Stimulated activated CD8-positive, alpha-beta memory T cell treated with anti-CD3 and anti-CD28 coated beads, Interleukin-15, amount 100 ng/mL, for 1 hour (primary cell): ENCODE data around the gene ATP6V0D1.
"Not testable (repeated sequence)": the region's sequence is repeated elsewhere in the genome, so short reads cannot be mapped to it uniquely, and the experiment has no call there.

Experiments used
- DNase-seq: peaks from one replicate; pipeline ENCODE4 v3.0.0-alpha.2; 2020; ENCODE audit warnings: low read depth

Gene ATP6V0D1

DNA sequence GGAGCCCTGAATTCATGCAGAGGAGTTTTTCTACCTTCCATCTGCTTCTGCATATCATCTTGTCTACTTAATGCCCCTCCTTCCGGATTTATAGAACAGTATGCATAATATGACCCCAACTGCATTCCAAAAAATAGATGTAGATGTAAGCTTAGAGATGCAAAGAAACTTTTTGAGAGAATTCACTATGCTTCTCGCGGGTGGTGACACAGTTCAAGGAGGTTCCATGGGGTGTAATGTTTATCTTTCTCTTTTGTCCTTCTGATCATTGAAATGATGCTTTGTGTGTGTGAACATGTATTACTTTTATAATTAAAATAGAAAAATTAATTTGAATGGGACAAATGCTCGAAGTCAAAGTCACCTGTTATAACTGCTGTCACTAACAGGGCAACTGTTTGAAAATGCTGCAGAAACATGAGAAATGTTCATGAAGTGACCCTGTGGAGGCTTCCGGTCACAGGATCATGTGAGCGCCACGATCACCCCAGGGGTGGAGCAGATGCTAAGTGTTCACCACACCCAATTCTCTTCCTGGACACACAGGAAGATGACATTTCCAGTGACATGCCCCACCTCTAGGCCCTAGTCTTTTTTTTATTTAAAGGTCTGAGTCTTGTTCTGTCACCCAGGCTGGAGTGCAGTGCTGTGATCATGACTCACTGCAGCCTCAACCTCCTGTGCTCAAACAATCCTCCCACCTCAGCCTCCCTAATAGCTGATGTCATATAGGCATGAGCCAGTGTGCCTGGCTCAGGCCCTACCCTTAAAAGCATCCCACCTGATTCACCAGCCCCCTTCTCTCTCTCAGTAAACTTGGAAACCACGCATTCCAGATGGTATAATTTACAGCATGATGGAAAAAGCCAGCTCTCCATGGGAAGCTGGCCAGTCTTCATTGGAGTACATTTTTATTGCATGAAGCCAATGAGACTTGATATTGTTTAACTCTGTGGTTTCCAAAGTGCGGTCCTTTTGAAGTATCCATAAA lies 23.4 kb upstream of the ATP6V0D1 start:
- DNase-seq, result no peak

DNA sequence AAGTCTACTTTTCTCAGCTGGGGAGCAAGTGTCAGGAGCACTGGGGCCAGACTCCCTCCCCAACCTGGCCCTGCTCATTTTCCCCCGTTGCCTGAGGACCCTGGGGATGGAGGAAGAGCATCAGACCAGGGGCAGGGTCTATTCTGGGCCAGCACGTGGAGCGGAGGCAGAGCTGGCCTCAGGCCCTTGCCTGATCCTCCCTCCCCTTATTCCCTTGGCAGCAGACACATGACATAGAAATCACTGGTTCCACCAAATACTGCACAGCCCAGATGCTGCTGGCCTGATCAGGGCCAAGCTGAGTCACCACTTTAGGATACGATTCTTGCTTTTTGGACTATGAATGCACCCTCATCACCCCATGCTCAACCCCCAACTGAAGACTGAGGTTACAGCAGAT lies 18.1 kb upstream of the ATP6V0D1 start:
- DNase-seq, result no peak

DNA sequence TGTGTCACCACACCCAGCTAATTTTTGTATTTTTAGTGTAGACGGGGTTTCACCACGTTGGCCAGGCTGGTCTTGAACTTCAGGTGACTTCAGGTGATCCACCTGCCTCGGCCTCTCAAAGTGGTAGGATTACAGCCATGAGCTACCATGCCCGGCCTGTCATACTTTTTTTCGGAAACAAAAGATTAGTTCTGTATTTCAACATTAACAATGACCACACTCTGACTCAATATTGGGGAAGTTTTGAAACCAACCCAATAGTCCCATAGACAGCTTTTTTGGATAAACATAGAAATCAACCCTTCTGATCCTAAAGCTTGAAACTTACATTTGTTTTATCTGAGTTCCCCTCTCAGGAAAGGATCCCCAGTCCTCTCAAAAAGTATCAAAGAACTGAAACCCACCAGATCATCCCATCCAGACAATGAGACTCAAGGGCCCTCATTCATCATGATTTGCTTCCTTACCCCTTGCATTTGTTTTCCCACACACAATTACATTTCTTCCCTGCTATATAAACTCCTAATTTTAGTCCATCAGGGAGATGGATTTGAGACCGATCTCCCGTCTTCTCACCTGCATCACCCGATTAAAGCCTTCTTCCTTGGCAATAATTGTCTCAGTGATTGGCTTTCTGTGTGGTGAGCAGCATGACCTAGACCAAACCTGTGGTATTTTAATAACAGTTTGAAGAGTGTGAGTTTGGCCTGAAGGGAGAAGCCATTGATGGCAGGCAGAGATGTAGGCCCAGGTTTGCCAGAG lies 9.6 kb upstream of the ATP6V0D1 start:
- DNase-seq, result no peak

DNA sequence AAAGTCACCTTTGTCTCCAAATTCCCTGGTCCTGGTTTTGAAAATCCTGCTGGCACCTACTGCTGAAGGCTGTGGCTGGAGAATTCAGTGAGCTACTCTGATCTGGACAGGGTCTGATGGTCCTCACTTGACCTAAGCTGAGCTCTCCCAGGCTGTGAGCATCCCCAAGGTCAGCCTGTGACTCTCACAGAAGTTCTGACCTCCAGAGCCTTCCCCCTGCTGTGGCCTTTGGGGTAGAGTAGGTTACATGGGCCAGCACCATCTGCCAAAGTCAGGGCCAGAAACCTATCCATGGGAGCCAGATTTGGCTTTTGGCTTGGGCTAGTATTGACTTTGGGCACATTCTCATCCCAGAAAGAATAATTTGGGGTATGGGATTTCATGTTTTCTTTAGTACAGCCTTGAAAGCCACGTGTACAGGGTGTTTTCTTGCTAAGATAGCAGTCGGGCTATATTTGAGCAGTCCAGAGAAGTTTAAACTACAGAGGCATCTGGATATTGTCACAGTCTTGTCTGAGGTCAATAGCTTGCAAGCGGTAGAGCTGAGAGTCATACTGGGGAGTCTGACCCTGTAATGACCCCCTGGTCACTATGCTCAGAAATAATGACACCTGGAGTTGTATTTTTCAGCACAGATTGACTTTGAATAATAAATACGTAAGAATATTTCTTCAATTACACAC lies 8.6 kb upstream of the ATP6V0D1 start:
- no peak for DNase-seq

DNA sequence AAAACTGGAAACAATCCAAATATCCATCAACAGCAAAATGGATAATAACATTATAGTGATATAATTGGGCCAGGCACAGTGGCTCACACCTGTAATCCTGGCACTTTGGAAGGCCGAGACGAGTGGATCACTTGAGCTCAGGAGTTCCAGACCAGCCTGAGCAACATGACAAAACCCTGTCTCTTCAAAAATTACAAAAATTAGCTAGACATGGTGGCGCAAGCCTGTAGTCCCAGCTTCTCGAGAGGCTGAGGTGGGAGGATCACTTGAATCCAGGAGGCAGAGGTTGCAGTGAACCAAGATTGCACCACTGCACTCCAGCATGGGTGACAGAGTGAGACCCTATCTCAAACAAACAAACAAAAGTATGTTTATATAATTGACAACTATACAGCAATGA lies 6.6 kb upstream of the ATP6V0D1 start:
- DNase-seq, result not testable (repeated sequence)

DNA sequence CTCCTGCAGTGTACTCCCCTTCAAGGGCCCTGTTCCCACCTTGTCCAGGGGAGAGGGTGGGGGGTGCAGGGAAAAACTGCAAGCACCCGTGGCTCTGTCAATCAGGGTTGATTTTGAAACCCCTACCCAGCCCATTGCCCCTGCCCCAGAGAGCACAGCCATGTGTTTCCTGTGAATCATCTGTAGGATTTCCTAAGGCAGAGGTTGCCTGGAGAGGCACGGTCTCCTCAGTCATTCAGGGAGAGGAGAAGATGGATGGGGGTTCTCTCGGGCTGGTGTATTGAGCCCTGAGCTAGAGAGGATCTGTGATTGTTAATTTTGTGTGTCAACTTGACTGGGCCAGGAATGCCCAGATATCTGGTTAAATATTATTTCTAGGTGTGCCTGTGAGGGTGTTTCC lies 5.8 kb upstream of the ATP6V0D1 start:
- DNase-seq, result no peak

DNA sequence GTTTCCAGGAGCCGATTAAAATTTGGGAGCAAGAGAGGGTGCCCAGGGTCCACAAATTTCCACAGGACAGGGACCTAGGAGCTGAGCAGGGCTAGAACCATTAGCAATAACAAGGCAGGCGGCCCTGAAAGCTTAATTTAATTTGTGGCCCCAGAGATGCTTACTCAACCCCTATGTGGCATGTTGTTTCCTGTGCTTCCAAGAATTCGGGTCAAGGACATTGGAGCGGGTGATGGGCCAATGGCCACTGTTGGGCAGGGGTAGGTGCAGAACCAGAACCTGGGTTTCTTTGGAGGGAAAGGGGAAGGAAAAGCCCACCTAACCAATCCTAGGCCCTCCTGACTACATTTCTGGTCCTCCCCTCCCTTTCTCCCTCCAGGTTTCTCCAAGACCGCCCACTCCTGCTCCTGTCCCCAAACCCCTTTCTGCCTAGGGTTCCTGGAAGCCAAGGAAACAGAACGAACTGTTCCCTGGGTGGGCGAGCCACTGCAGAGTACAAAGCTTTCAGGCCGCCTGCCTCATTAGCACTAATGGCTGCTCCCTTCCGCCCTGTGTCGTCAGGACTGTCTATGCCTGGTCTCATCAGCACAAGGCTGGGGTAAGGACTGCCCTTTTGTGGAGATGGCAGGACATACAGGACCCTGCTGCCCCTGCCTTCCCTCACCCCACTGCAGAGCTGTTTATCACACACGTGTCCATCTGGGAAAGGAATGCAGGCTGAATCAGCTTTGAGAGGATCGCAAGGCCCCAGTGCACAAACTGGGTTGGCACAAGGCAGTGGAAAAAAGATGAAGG lies 3.0 kb upstream of the ATP6V0D1 start:
- DNase-seq, result no peak

DNA sequence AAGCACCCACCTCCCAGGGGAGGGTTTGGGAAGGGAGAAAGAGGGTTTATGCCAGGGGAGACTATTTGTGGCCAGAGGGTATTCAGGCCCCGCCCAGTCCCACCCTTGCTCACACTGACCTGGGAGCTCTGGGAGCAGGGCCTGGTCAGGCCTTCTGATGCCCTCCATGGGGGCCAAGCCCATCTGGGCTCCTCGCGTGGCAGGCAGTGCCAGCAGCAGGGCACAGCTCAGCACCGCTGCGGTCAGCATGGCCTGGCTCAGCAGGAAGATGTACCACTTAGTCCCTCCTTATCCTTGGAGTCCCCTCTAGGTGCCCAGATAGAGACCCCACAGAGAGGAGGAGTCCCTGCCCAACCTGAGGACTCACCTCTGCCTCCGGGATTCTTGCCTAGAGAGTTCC lies 2.2 kb upstream of the ATP6V0D1 start, which contains the start of gene AGRP:
Gene AGRP (minus strand): TSS at position 398 of the 400 bp plus-strand sequence. CDS start 149 bp downstream, at position 249.
- DNase-seq, result no peak

DNA sequence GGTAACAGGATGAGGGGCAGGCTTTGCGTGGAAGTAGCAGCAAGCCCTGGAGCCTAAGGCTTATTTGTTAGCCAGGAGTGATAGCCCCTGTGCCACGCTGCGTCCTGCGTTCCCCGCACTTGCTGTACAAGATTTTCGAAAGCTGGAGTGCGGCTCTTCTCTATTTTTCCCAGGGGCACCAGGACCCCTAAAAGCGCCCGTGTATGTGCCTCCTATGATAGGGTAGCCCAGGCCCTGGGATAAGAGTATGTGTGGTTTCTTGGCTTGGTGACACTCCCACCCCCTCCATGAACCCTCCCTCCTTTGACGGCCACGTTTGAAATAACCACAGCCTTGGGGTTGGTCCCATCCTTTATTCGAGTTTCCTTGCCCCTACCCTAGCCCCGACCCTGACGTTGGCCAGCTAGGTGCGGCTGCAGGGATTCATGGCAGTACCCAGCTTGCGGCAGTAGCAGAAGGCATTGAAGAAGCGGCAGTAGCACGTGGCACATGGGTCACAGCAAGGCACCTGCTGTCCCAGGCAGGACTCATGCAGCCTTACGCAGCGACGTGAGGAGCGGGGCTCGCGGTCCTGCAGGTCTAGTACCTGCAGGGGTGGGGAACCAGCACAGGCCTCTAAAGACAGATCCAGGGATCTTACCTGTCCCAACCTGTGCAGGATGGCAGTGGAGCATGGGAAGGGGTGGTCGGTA lies 1.4 kb upstream of the ATP6V0D1 start:
- DNase-seq, result no peak

DNA sequence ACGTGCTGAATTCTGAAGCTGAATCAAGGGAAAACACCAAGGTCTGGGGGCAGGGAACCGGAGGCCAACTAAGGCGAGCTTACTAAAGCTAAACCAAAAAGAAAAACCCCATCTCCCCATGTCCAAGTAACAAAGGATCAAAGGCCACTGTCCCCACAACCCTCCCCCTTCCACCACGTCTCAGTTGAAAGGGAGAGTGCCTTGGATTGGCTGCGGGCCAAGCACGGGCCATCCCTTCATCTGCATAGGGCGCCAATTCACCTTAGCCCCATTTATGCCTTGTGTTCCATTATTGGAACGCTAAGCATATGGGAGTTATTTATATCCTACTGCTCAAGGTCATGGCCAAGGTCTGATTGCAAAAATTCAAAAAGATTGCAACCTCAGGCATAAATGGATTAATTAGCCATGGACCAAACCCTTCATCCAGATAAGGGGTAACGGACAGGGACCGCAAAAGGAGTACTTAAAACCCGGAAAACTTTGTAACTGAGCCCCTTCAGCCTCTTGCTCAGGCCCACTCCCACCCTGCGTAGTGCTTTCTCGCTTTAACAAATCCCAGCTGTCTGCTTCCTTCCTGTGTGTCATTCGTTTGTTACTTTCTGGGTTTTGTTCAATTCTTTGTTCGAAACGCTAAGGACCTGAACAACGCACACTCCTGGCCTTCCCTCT lies 740 bp upstream of the ATP6V0D1 start:
- DNase-seq, result peak; percentile 10

DNA sequence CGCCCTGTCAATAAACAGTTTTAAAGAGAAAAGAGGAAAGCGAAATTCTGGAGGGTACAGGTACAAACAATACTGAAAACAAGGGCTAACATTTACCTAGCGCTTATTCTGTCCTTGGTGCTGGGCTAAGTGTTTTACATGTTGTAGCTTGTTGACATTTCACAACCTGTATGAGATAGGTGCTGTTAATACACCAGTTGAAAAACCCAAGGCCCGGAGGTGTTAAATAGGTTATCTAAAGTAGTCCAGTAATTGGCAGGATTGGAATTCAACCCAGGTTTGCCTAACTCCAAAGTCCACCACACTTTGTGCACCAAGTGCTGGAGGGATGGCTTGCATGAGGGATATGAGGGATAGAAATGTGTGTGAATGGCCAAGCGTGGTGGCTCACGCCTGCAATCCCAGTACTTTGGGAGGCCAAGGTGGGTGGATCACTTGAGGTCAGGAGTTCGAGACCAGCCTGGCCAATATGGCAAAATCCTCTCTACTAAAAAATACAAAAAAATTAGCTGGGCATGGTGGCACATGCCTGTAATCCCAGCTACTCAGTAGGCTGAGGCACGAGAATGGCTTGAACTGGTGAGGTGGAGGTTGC lies 2.9 kb downstream of the ATP6V0D1 start:
- no peak for DNase-seq

DNA sequence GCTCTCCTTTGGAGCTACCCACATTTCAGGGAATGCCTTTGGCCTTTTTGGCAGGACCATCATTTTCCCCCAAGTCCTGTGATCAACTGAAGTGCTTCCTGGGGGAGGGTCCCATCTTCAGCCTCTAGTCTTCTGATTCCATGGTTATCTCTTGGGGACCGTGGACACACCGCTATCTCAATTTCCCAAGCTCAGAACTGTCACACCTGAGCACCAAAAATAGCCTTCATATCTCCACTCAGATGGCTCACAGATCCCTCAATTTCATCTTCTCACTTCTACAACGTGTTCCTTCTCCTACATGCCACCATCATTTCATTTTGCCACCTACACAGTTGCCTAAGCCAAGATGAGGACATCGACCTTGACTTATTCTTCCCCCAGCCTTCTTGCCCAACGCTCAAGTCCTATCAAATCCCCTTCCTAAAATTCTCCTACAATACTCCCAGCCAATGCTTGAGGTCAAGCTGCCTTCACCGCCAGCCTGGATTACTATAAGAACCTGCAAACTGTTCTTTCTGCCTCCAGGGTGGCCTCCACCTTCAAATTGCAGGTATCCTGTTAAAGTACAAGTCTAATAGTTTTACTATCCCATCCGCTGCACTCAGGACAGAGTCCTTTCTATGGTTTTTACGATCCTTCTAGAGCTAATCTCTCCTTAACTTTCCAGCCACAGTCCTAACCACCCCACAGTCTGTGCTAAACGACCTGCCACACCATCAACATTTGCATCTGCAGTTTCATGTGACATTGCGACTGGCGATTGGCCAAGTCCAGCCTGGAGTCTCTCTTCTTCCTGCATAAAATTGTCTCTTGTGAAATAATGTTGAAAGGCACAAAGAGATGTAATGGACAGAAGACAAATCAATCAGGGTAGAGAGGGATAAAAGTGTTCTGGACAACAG lies 6.2 kb downstream of the ATP6V0D1 start:
- DNase-seq, result no peak

DNA sequence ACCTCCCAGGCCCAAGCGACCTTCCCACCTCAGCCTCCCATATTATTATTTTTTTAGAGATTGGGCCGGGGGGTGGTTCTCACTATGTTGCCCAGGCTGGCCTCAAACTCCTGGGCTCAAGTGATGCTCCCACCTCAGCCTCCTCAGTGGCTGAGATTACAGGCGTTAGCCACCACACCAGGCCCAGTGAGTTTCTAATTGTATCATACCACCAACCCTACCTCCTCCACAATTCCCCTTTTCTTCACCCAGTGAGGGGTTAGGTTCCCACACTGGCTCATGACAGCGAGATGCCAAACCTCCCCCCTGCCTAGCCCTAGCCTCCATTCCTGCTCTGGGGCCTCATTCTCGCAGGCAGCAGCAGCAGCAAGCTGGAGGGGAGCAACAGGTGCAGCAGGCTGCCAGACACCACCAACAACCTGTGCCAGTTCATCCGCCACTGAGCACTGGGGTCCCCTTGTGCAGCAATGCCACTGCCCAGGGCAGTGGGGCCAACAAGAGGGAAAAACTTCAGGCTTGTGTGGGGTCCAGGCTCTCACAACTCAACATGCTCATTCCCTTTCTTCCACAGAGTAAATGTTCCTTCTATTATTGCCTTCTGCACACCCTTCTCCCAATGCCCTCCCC lies 9.1 kb downstream of the ATP6V0D1 start:
- DNase-seq, result no peak

DNA sequence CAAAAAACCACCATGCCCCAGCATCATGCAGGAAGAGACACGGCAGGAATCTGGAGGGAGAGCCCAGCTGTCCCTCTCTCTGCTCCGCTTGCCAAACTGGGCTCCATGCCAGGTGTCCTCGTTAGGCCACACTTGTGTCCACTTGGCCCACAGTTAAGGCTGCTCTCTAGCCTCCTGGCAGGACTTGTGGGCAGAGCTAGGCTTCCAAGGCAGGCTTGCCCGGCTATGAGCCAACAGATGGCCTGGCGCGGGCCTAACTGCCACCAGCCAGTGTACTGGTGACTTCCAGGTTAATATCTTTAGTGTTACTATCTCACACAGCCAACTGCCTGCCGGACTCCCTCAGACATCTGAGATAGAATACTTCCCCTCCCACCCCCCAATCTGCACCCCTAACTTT lies 10.6 kb downstream of the ATP6V0D1 start:
- no peak for DNase-seq

DNA sequence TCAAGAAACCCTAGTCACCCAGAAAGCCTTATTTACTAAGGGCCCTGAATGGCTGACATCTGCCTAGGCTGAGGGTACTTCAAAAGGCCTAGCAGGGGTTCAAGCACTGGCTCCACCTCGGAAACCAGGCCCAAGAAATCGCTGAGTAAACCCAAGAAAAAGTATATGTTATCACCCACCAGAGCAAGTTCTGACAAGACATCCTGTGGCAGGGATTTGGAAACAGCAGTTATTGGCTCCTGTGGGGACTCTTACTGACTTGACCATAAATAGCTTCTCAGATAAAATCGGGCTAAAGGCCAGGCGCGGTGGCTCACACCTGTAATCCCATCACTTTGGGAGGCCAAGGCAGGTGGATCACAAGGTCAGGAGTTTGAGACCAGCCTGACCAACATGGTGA lies 12.2 kb downstream of the ATP6V0D1 start:
- no peak for DNase-seq

DNA sequence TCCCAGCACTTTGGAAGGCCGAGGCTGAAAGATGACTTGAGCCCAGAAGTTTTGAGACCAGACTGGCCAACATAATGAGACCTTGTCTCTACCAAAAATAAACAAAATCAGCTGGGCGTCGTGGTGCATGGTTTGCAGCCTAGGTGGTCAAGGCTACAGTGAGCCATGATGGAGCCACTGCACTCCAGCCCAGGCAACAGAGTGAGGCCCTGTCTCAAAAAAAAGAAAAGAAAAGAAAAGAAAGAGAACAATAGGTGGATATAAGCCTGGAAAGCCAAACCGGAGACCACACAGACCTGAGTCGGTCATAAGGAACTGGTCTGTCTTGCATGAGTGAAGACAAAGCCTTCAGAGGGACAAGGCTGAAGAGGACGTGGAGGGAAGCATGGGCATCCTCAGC lies 14.4 kb downstream of the ATP6V0D1 start:
- DNase-seq, result no peak

DNA sequence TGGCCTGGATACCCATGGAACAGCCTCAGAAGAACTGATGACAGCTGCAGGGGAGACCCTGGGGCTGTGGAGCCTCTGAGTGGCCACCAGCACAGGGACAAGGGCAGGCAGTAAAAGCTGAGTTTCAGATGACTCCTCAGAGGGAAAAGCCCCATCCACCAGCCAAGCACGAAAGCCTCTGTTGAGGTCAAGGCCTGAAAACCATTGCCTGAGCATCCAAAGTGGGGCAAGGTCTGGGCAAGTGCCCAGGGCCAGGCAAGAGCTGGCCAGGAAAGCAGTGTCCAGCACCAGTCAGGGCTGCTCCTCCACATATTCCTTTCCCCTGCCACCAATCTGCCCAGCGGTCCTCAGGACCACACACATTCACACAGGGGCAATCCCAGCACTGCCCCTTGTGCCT lies 16.4 kb downstream of the ATP6V0D1 start:
- DNase-seq, result no peak

DNA sequence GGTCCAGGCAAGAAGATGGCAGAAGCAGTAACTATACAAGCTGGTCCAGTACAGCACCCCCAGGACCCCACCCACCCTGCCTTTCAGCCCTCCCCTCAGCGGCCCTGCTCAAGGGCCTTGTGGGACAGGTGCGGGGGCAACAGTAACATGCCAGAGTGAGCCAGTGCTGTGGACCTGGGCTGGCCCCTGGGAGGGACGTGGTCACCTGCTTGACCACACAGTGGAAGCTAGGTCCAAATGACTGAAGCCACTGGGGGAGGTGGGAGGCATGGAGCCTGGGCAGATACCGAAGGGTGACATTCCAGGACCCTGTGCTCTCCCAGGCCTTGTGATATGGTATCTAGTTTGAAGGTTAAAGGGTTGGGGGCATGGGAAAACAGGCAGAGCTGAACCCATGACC lies 17.3 kb downstream of the ATP6V0D1 start:
- DNase-seq, result no peak

DNA sequence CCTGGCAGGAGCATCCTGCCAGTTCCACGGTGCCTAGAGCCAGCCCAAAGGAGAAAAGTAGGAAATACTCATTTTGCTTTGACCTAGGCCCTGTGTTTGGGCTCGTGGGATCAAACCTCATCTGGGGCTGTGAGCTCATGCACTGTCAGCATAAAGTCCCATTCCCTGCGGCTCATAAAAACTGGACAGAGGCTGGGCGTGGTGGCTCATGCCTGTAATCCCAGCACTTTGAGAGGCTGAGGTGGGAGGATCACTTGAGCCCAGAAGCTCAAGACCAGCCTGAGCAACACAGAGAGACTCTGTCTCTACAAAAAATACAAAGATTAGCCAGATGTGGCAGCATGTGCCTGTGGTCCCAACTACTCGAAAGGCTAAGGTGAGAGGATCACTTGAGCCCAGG lies 17.9 kb downstream of the ATP6V0D1 start:
- DNase-seq, result no peak
